ENCODE measurements around the gene TBX10.

DNA sequence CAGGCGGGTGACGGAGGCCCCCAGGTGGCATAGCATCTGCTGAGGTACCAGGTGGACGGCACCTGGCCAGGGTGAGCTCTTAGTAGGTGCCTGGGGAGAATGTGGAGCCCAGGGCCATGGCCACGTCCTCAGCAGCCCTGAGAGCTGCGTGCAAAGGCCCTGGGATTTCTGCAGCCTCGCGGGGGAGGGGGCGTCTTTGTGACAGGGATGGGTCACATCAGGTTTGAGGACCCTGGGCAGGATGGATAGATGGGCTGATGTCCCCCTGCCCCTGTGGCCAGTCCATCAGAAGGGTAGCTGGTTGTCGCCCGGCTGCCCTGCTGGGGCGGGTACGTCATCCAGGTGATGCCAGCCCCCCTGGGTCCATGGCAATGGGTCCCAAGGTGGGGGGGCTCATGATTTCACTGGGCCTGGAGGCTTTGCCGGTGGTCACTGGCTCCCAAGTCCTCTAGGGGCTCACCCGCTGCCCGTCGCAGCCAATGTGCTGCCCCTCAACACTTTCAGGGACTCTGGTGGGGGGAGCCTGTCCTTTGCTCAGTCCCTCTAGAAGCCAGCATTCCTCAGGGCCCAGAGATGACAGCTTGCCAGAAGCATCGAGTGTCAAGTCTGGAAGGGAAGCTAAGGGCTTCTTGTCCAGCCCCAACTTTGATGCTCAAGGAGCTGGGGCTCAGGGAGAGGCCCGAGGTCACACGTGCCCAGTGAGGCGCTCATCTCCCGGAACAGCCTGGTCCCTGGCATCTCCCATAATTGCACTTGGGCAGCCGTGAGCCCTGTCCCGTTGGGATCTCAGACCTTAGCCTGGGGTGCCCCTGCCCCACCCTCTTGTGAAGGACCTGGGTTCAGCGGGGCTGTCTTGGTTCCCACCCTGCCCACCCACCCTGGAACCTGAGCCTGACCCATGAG, 777 bp downstream of the TBX10 start:
- TF ChIP-seq CTCF (IDR thresholded peaks at IDR 0.05; ENCODE audit: low read depth, low read length, poor library complexity, severe bottlenecking) = no peak
- no peak for TF ChIP-seq EZH2phosphoT487 (IDR thresholded peaks at IDR 0.05; ENCODE audit: borderline replicate concordance, low read length)
